DND-41 (cell line): ENCODE results near the gene LRRC37A3.
"Not testable (repeated sequence)": the region's sequence is repeated elsewhere in the genome, so short reads cannot be mapped to it uniquely, and the experiment has no call there.

Experiments used
- ATAC-seq: fragments of 200-7000 bp; cut with Tn5 transposase; 3 replicates; pipeline ENCODE4 v1.9.1; 2021; ENCODE audit warnings: low read depth; ENCODE audit not compliant: insufficient read depth
- DNase-seq: peaks from one replicate; pipeline ENCODE4 v3.0.0-alpha.2; 2020
- H2AFZ ChIP-seq: 2 replicates; pipeline ENCODE4 v1.6.0; 2012; ENCODE audit warnings: low read depth, low read length
- H3K27ac ChIP-seq: 2 replicates; pipeline ENCODE4 v1.5.1; 2012; ENCODE audit warnings: low read length, inconsistent platforms
- H3K27me3 ChIP-seq: fragments of 200-600 bp; sonication (generic); 2 replicates; pipeline ENCODE4 v1.6.0; 2012; ENCODE audit warnings: low read length, mild to moderate bottlenecking, inconsistent platforms; ENCODE audit not compliant: insufficient read depth, poor library complexity
- H3K36me3 ChIP-seq: 2 replicates; pipeline ENCODE4 v1.5.1; 2012; ENCODE audit warnings: low read length, inconsistent platforms; ENCODE audit not compliant: insufficient read depth
- H3K4me1 ChIP-seq: 2 replicates; pipeline ENCODE4 v1.5.1; 2012; ENCODE audit warnings: mild to moderate bottlenecking, low read length; ENCODE audit not compliant: insufficient read depth
- H3K4me2 ChIP-seq: 2 replicates; pipeline ENCODE4 v1.6.0; 2012; ENCODE audit warnings: mild to moderate bottlenecking, moderate library complexity, low read length, inconsistent platforms; ENCODE audit not compliant: insufficient read depth
- H3K4me3 ChIP-seq, 2 experiments: fragments of 200-600 bp in 1 of 2; shearing (Covaris generic) in 1 of 2; 2 replicates each; pipeline ENCODE4 v1.5.1; 2012 to 2016; ENCODE audit warnings: inconsistent platforms in 2 of 2, low read length in 2 of 2, mild to moderate bottlenecking in 2 of 2, low read depth in 1 of 2, moderate library complexity in 1 of 2
- H3K79me2 ChIP-seq: 2 replicates; pipeline ENCODE4 v1.6.0; 2012; ENCODE audit warnings: low read length, inconsistent platforms; ENCODE audit not compliant: insufficient read depth
- H3K9ac ChIP-seq: 2 replicates; pipeline ENCODE4 v1.6.0; 2012; ENCODE audit warnings: low read depth, mild to moderate bottlenecking, inconsistent platforms, low read length, moderate library complexity
- H3K9me3 ChIP-seq: 2 replicates; pipeline ENCODE4 v1.5.1; 2012; ENCODE audit warnings: low read length, moderate library complexity, mild to moderate bottlenecking, inconsistent platforms; ENCODE audit not compliant: insufficient read depth, severe bottlenecking
- H4K20me1 ChIP-seq: 2 replicates; pipeline ENCODE4 v1.6.0; 2012; ENCODE audit warnings: low read length; ENCODE audit not compliant: insufficient read depth
- EZH2 ChIP-seq: IDR thresholded peaks from 3 replicates; pipeline ENCODE4 v1.6.1; 2012; ENCODE audit warnings: borderline replicate concordance, low read depth, mild to moderate bottlenecking, moderate library complexity, low read length, inconsistent platforms; ENCODE audit not compliant: severe bottlenecking
- TF ChIP-seq, protein P1 (sequence below): IDR thresholded peaks from 2 replicates; pipeline ENCODE4 v1.5.1; 2012; ENCODE audit warnings: borderline replicate concordance, low read length, moderate library complexity, mild to moderate bottlenecking; ENCODE audit not compliant: poor library complexity, severe bottlenecking; ENCODE audit errors: extremely low read depth

The LRRC37A3 gene

DNA sequence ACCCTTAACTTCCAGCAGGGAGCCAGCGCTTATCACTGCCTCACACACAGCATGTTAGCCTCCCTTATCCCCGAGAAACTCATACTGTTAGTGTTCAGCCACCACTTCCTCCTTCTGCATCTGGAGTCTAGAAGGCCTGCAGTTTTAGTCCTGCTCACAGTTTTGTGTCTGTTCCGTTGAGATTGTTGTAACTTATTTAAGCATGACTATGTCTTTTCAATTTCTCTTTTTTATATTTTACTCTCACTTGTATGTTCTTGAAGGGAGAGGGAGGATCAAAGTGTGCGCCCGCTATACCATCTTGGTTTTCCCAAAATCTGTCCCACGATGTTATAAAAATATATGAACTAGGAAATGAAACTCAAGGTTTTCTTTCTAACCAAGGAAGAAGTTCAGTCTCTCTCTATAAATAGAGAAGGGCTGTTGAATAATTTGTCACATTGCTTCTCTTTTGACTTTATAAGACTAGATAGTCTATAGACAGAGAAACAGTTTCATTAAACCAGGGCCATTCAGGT, 3.8 kb upstream of the LRRC37A3 start:
- H3K4me2 ChIP-seq, result not testable (repeated sequence)

DNA sequence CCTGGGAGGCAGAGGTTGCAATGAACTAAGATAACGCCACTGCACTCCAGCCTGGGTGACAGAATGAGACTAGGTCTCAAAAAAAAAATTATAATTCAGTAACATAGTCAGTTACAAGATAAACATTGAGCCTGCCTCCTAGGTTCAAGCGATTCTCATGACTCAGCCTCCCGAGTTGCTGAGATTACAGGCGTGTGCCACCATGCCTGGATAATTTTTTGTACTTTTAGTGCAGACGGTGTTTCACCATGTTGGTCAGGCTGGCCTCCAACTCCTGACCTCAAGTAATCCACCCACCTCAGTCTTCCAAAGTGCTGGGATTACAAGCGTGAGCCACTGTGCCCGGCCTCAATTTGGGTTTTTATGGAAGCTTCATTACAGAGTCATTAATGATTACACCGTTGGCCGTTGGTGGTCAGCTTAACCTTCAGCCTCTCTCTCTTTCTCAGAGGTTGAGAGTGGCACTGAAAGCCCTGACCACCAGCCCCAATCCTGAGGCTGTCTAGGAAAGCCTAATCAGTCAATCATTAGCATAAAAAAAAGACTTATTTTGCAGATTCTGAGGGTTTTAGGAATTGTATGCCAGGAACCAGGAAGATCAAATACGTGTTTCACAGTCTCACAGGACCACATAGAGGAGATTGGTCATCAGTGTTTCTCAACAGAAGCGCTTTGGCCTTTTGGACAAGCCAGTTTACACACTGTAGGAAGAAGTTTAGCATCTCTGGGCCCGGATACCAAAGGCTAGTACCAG, 1.3 kb upstream of the LRRC37A3 start:
- Histone ChIP-seq H3K27me3 (no peaks in the 10 kb centered on the region), H3K4me3 (peak overlapping the region in 1 of 2 experiments; percentile 76; a peak in 2 of 4 replicates), H3K4me1 (peaks cover 25% of the 10 kb centered on the region), H4K20me1 (no peaks in the 10 kb centered on the region), H2AFZ (peak overlapping the region; percentile 83), H3K27ac (peak overlapping the region; percentile 91), H3K9me3 (no peaks in the 10 kb centered on the region), H3K4me2 (peak overlapping the region; percentile 66; the same call in 1 of the 2 replicates), H3K9ac (peak overlapping the region; percentile 84; the same call in 1 of the 2 replicates), H3K36me3 (no peaks in the 10 kb centered on the region), H3K79me2 (peaks cover 6% of the 10 kb centered on the region)
- DNase-seq, result no peak
- no peak for TF ChIP-seq EZH2
- TF ChIP-seq, protein P1, sequence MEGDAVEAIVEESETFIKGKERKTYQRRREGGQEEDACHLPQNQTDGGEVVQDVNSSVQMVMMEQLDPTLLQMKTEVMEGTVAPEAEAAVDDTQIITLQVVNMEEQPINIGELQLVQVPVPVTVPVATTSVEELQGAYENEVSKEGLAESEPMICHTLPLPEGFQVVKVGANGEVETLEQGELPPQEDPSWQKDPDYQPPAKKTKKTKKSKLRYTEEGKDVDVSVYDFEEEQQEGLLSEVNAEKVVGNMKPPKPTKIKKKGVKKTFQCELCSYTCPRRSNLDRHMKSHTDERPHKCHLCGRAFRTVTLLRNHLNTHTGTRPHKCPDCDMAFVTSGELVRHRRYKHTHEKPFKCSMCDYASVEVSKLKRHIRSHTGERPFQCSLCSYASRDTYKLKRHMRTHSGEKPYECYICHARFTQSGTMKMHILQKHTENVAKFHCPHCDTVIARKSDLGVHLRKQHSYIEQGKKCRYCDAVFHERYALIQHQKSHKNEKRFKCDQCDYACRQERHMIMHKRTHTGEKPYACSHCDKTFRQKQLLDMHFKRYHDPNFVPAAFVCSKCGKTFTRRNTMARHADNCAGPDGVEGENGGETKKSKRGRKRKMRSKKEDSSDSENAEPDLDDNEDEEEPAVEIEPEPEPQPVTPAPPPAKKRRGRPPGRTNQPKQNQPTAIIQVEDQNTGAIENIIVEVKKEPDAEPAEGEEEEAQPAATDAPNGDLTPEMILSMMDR, result no peak
- no peak for ATAC-seq

More for the DNA sequence above, 3.8 kb upstream of the LRRC37A3 start:
- not testable (repeated sequence) for DNase-seq, H3K36me3 ChIP-seq, H4K20me1 ChIP-seq, H3K79me2 ChIP-seq, H3K4me3 ChIP-seq, H3K9me3 ChIP-seq, ATAC-seq, H3K9ac ChIP-seq, H3K27me3 ChIP-seq
- Histone ChIP-seq H3K27ac (peak overlapping the region; percentile 36; the same call in 1 of the 2 replicates), H3K4me1 (peaks cover 26% of the 10 kb centered on the region), H2AFZ (peak overlapping the region; percentile 62)

DNA sequence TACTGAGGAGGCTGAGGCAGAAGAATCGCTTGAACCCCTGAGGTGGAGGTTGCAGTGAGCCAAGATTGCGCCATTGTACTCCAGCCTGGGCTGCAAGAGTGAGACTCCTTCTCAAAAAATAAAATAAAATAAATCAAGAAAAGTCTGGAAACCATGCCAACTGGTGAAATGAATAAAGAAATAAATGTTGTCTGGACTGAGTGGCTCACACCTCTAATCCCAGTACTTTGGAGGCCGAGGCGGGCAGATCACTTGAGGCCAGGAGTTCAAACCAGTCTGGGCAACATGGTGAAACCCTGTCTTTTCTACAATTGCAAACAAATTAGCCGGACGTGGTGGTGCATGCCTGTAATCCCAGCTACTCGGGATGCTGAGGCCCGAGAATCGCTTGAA, 744 bp upstream of the LRRC37A3 start:
- peaks cover 6% of the 10 kb centered on the region for H3K79me2 ChIP-seq
- no peaks in the 10 kb centered on the region for H3K27me3 ChIP-seq
- peaks cover 25% of the 10 kb centered on the region for H3K4me1 ChIP-seq
- H3K9ac ChIP-seq, result peak overlapping the region; percentile 84
- peak overlapping the region; percentile 91 for H3K27ac ChIP-seq
- H3K4me2 ChIP-seq, result peak overlapping the region; percentile 66
- H4K20me1 ChIP-seq, result no peaks in the 10 kb centered on the region
- no peaks in the 10 kb centered on the region for H3K36me3 ChIP-seq
- H3K4me3 ChIP-seq, result peak overlapping the region; percentile 65 to 76; a peak in 3 of 4 replicates
- no peaks in the 10 kb centered on the region for H3K9me3 ChIP-seq
- ATAC-seq, result 0 out of 3 replicates have a peak, but pooled peaks have one; percentile 4
- peak overlapping the region; percentile 83 for H2AFZ ChIP-seq
- TF ChIP-seq, protein P1, result no peak
- TF ChIP-seq EZH2, result no peak
- no peak for DNase-seq

DNA sequence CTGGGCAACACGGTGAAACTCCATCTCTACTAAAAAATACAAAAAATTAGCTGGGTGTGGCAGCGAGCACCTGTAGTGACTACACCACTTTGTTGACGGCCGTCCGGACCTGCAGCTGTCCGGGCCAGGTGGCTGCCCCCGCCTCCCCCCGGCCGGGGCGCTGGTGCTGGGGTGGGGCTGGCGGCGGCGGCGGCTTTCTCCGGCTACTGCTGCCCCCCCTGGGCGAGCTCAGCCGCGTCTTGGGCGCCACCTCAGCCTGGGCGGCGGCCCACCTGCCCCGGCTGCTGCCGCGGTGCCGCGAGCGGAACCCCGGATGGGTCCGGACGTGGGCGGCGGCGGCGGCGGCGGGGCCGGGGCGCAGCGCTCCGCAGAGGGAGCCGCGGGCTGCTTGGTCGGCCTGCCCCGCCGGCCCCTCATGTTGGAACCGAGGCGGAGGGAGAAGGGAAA, 413 bp downstream of the LRRC37A3 start:
- not testable (repeated sequence) for ATAC-seq, H3K9me3 ChIP-seq, H2AFZ ChIP-seq, H3K79me2 ChIP-seq, H3K27me3 ChIP-seq, H4K20me1 ChIP-seq, H3K36me3 ChIP-seq
- peak overlapping the region; percentile 64 for H3K4me2 ChIP-seq
- peaks cover 25% of the 10 kb centered on the region for H3K4me1 ChIP-seq
- peak; percentile 59 for DNase-seq
- H3K27ac ChIP-seq, result peak overlapping the region; percentile 65; the same call in 1 of the 2 replicates
- H3K9ac ChIP-seq, result peak overlapping the region; percentile 84
- peak overlapping the region; percentile 65 to 76; a peak in 3 of 4 replicates for H3K4me3 ChIP-seq

DNA sequence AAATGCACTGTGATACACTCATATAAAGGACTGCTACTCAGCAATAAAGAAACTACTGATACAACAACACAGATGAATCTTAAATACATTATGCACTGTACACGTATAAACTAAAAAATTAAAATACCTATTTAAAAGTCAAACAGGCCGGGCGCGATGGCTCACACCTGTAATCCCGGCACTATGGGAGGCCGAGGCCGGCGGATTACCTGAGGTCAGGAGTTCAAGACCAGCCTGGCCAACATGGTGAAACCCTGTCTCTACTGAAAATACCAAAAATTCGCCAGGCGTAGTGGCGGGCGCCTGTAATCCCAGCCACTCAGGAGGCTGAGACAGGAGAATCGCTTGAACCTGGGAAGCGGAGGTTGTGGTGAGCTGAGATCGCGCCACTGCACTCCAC, 1.7 kb downstream of the LRRC37A3 start:
- not testable (repeated sequence) for H2AFZ ChIP-seq, H3K79me2 ChIP-seq, H3K4me2 ChIP-seq, DNase-seq, H3K4me3 ChIP-seq, H3K27me3 ChIP-seq, H3K9me3 ChIP-seq, H3K27ac ChIP-seq, H3K9ac ChIP-seq, ATAC-seq, H3K36me3 ChIP-seq, H4K20me1 ChIP-seq
- H3K4me1 ChIP-seq, result peaks cover 15% of the 10 kb centered on the region

DNA sequence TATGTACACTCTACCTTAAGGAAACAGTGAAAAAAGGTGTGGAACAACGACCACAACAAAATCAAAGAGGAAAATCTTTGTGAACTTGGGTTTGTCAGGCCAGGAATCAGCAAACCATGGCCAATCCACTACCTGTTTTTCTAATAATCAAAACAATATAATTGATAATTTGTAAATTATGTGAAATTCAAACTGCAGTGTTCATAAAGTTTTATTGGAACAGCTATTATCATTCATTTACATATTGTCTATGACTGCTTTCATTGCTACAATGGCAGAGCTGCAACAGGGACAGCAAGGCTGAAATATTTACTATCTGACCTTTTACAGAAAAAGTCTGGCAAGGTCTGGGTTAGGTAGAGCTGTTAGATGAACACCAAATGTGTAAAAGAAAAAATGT, 4.0 kb downstream of the LRRC37A3 start:
- H3K27me3 ChIP-seq, H3K4me1 ChIP-seq, H3K79me2 ChIP-seq, ATAC-seq, H3K4me2 ChIP-seq, DNase-seq, H3K36me3 ChIP-seq, H3K9me3 ChIP-seq, H3K27ac ChIP-seq, H3K9ac ChIP-seq, H2AFZ ChIP-seq, H3K4me3 ChIP-seq, H4K20me1 ChIP-seq: not testable (repeated sequence)
